H9 (cell line): Measurements from ENCODE around the gene RNPEPL1. TPM values are rescaled to one million over a fixed set of nuclear protein-coding genes. Genes with fewer than 3 reads are reported as not detected.

Experiments
- DNase-seq: peaks from one replicate; pipeline ENCODE4 v3.0.0-alpha.2; 2017
- H2AFZ ChIP-seq: one replicate; pipeline ENCODE4 v1.6.1; 2013; ENCODE audit warnings: mild to moderate bottlenecking, low read length, control low read depth, moderate library complexity
- H2AK5ac ChIP-seq: 2 replicates; pipeline ENCODE4 v1.6.1; 2013; ENCODE audit warnings: low read length, control low read depth, mixed read lengths; ENCODE audit not compliant: insufficient read length
- H2BK120ac ChIP-seq: one replicate; pipeline ENCODE4 v1.6.1; 2013; ENCODE audit warnings: low read depth, mild to moderate bottlenecking, low read length, control low read depth, inconsistent platforms; ENCODE audit not compliant: poor library complexity, severe bottlenecking
- H2BK12ac ChIP-seq: 2 replicates; pipeline ENCODE4 v1.6.1; 2013; ENCODE audit warnings: low read length, control low read depth, mixed read lengths, low read depth; ENCODE audit not compliant: insufficient read length
- H2BK15ac ChIP-seq: 2 replicates; pipeline ENCODE4 v1.6.1; 2013; ENCODE audit warnings: low read depth, low read length, control low read depth
- H2BK20ac ChIP-seq: one replicate; pipeline ENCODE4 v1.6.1; 2013; ENCODE audit warnings: low read depth, mild to moderate bottlenecking, low read length, control low read depth, inconsistent platforms; ENCODE audit not compliant: poor library complexity, severe bottlenecking
- H2BK5ac ChIP-seq: 2 replicates; pipeline ENCODE4 v1.6.1; 2013; ENCODE audit warnings: low read length, control low read depth, mixed read lengths; ENCODE audit not compliant: insufficient read length
- H3K14ac ChIP-seq: 2 replicates; pipeline ENCODE4 v1.6.1; 2013; ENCODE audit warnings: low read length, control low read depth; ENCODE audit not compliant: insufficient read depth
- H3K18ac ChIP-seq: 2 replicates; pipeline ENCODE4 v1.6.1; 2013; ENCODE audit warnings: low read depth, mild to moderate bottlenecking, mixed read lengths, low read length, control low read depth; ENCODE audit not compliant: insufficient read length
- H3K23ac ChIP-seq: 2 replicates; pipeline ENCODE4 v1.6.1; 2013; ENCODE audit warnings: low read length, control low read depth, mixed read lengths, low read depth; ENCODE audit not compliant: insufficient read length
- H3K23me2 ChIP-seq: 2 replicates; pipeline ENCODE4 v1.6.1; 2013; ENCODE audit warnings: low read depth, mild to moderate bottlenecking, mixed read lengths, low read length, control low read depth; ENCODE audit not compliant: insufficient read length, poor library complexity, severe bottlenecking
- H3K27ac ChIP-seq: 2 replicates; pipeline ENCODE4 v1.5.1; 2013; ENCODE audit warnings: low read length, control low read depth, mixed read lengths, low read depth; ENCODE audit not compliant: insufficient read length
- H3K27me3 ChIP-seq: 2 replicates; pipeline ENCODE4 v1.6.1; 2013; ENCODE audit warnings: low read length, control low read depth, inconsistent platforms; ENCODE audit not compliant: insufficient read depth
- H3K4ac ChIP-seq: 2 replicates; pipeline ENCODE4 v1.6.1; 2013; ENCODE audit warnings: low read depth, mild to moderate bottlenecking, control low read depth, inconsistent platforms, low read length, moderate library complexity
- H3K4me1 ChIP-seq: 2 replicates; pipeline ENCODE4 v1.6.1; 2013; ENCODE audit warnings: low read length, control low read depth, inconsistent platforms; ENCODE audit not compliant: insufficient read depth
- H3K4me2 ChIP-seq: 2 replicates; pipeline ENCODE4 v1.6.1; 2013; ENCODE audit warnings: low read length, control low read depth, mixed read lengths; ENCODE audit not compliant: insufficient read length, insufficient read depth
- H3K56ac ChIP-seq: 2 replicates; pipeline ENCODE4 v1.6.1; 2013; ENCODE audit warnings: low read depth, mild to moderate bottlenecking, mixed read lengths, low read length, control low read depth; ENCODE audit not compliant: insufficient read length
- H3K79me1 ChIP-seq: 2 replicates; pipeline ENCODE4 v1.6.1; 2013; ENCODE audit warnings: low read depth, mild to moderate bottlenecking, moderate library complexity, low read length, control low read depth, inconsistent platforms; ENCODE audit not compliant: insufficient read depth, poor library complexity, severe bottlenecking
- H3K79me2 ChIP-seq: 2 replicates; pipeline ENCODE4 v1.6.1; 2013; ENCODE audit warnings: low read length, control low read depth, inconsistent platforms; ENCODE audit not compliant: insufficient read depth
- H3K9ac ChIP-seq: 2 replicates; pipeline ENCODE4 v1.6.1; 2013; ENCODE audit warnings: low read length, control low read depth, mixed read lengths; ENCODE audit not compliant: insufficient read length; ENCODE audit errors: extremely low read depth
- H3K9me3 ChIP-seq: one replicate; pipeline ENCODE4 v1.6.1; 2013; ENCODE audit warnings: low read depth, low read length, inconsistent platforms; ENCODE audit not compliant: control insufficient read depth
- H3T11ph ChIP-seq: one replicate; pipeline ENCODE4 v1.6.1; 2013; ENCODE audit warnings: mild to moderate bottlenecking, low read length, control low read depth, inconsistent platforms
- H4K20me1 ChIP-seq: one replicate; pipeline ENCODE4 v1.6.1; 2013; ENCODE audit not compliant: control insufficient read depth, insufficient read length, insufficient read depth
- H4K5ac ChIP-seq: 2 replicates; pipeline ENCODE4 v1.6.1; 2013; ENCODE audit warnings: low read depth, mild to moderate bottlenecking, mixed read lengths, low read length, control low read depth; ENCODE audit not compliant: insufficient read length
- H4K8ac ChIP-seq: replicated peaks from 2 replicates; pipeline ENCODE4 v1.6.1; 2013; ENCODE audit warnings: low read length, control low read depth, mixed read lengths, low read depth; ENCODE audit not compliant: insufficient read length
- H4K91ac ChIP-seq: 2 replicates; pipeline ENCODE4 v1.6.1; 2013; ENCODE audit warnings: low read depth, mild to moderate bottlenecking, moderate library complexity, mixed read lengths, low read length, control low read depth; ENCODE audit not compliant: insufficient read length
- H3K27ac Mint-ChIP-seq, 3 experiments: 2 replicates in 2 of 3; 3 replicates in 1 of 3; pipeline ENCODE4 v1.8.0; 2020 to 2021; ENCODE audit warnings: mixed read lengths in 3 of 3, mild to moderate bottlenecking in 1 of 3, moderate library complexity in 1 of 3
- H3K27me3 Mint-ChIP-seq: 2 replicates; pipeline ENCODE4 v1.8.0; 2021; ENCODE audit warnings: low read depth, mild to moderate bottlenecking, moderate library complexity, mixed read lengths
- H3K36me3 Mint-ChIP-seq, 3 experiments: 2 replicates in 2 of 3; 3 replicates in 1 of 3; pipeline ENCODE4 v1.8.0; 2020 to 2021; ENCODE audit warnings: low read depth in 3 of 3, mixed read lengths in 3 of 3; ENCODE audit not compliant: insufficient read depth in 1 of 3
- H3K4me1 Mint-ChIP-seq, 2 experiments: 2 replicates each; pipeline ENCODE4 v1.8.0; 2020; ENCODE audit warnings: mixed read lengths in 2 of 2
- H3K4me3 Mint-ChIP-seq, 2 experiments: 2 replicates in 1 of 2; 3 replicates in 1 of 2; pipeline ENCODE4 v1.8.0; 2020 to 2021; ENCODE audit warnings: mild to moderate bottlenecking in 2 of 2, mixed read lengths in 2 of 2, moderate library complexity in 1 of 2
- H3K9me3 Mint-ChIP-seq, 2 experiments: 2 replicates in 1 of 2; 3 replicates in 1 of 2; pipeline ENCODE4 v1.8.0; 2020; ENCODE audit warnings: mild to moderate bottlenecking in 2 of 2, mixed read lengths in 2 of 2, moderate library complexity in 1 of 2
- CTCF ChIP-seq: fragments of 200-600 bp; sonication (generic); conservative IDR thresholded peaks from 3 replicates; pipeline ENCODE4 v1.8.0; 2021; ENCODE audit warnings: antibody characterized with exemption, mild to moderate bottlenecking
- WGBS: extraction: QIAGEN DNeasy Blood & Tissue Kit; methylation state at CpG from one replicate; pipeline ENCODE4 v1.1.7; 2013; ENCODE audit warnings: missing lambda C conversion rate, low lambda C conversion rate, mixed read lengths; ENCODE audit not compliant: insufficient read length; ENCODE audit errors: extremely low coverage; 5-methylcytosine and 5-hydroxymethylcytosine counted together
- total RNA-seq: library from RNA; stranded (reverse); gene quantifications from 2 replicates; pipeline ENCODE4 v1.2.1, GENCODE V29; 2021

Gene RNPEPL1
- total RNA-seq, 1 experiment from 2014 or later, result 22.5 TPM

- Histone ChIP-seq H3K23ac (no peak overlapping the region), H4K5ac (no peak overlapping the region), H3K23me2 (peaks cover 6% of the 10 kb centered on the region), H3K9me3 (no peaks in the 10 kb centered on the region), H2BK5ac (no peak overlapping the region), H3K4ac (no peak overlapping the region), H3K18ac (no peak overlapping the region), H3K27ac (no peak overlapping the region), H3K79me2 (no peaks in the 10 kb centered on the region; the same call in 1 of the 2 replicates), H3K14ac (no peak overlapping the region), H3K9ac (no peak overlapping the region), H3K79me1 (no peaks in the 10 kb centered on the region), H2BK12ac (no peak overlapping the region), H3K4me2 (no peak overlapping the region), H2BK120ac (no peak overlapping the region), H3T11ph (no peak overlapping the region), H2AFZ (no peak overlapping the region), H3K56ac (no peak overlapping the region), H2BK15ac (no peak overlapping the region), H2AK5ac (no peak overlapping the region), H4K91ac (no peak overlapping the region), H4K20me1 (no peaks in the 10 kb centered on the region), H3K27me3 (peaks cover 8% of the 10 kb centered on the region), H4K8ac (no peak overlapping the region), H3K4me1 (peaks cover 2% of the 10 kb centered on the region; the same call in 1 of the 2 replicates), H2BK20ac (no peak overlapping the region)
- H3K4me1 Mint-ChIP-seq, result peaks cover 0 to 3% of the 10 kb centered on the region in 2 experiments; a peak in 2 of 4 replicates
- TF ChIP-seq CTCF, result no peak
- WGBS, result no CpG with 5 or more reads among the region's 37 CpGs
- no peak for DNase-seq
- H3K36me3 Mint-ChIP-seq, result no peaks in the 10 kb centered on the region
- no peak overlapping the region for H3K4me3 Mint-ChIP-seq
- H3K27me3 Mint-ChIP-seq, result peaks cover 9% of the 10 kb centered on the region
- H3K27ac Mint-ChIP-seq, result no peak overlapping the region
- H3K9me3 Mint-ChIP-seq, result no peaks in the 10 kb centered on the region
These were observed 5.5 kb downstream of the RNPEPL1 start for GRCh38 chr2:240573516-240574385.
